Measurements from ENCODE around the gene SEC22A. TPM values are rescaled to one million over a fixed set of nuclear protein-coding genes. Genes with fewer than 3 reads are reported as not detected.

Gene SEC22A
- total RNA-seq, 1 experiment from 2014 or later, result 84.8 TPM

- DNase-seq (ENCODE audit: low read depth), result no peak
Measured at GRCh38 chr3:123305192-123305591, 103.4 kb downstream of the SEC22A start.

DNA sequence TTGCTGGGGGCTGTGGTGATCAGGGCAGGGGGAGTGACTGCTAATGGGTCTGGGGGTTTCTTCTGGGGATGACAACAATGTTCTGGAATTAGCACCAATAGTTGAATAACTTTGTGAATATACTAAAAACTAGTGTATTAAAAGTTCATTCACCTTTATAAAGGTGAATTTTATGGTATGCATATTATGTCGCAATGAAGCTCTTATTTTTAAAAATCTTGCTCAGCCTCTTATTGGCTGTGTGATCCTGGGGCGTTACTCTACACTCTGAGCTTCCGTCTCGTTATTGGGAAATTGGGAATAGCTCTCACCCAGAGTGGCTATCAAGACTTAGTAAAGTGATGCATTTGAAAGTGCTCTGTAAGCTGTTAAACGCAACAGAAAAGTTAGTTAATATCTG is 105.3 kb downstream of the SEC22A start:
- DNase-seq (ENCODE audit: low read depth), result no peak

GRCh38 chr3:123310186-123310585 is 108.4 kb downstream of the SEC22A start:
- no peak for DNase-seq (ENCODE audit: low read depth)

- DNase-seq (ENCODE audit: low read depth), result no peak
Measured at GRCh38 chr3:123310741-123311140, 109.0 kb downstream of the SEC22A start.

- DNase-seq (ENCODE audit: low read depth), result no peak
Measured at GRCh38 chr3:123311201-123311600, 109.5 kb downstream of the SEC22A start.

DNA sequence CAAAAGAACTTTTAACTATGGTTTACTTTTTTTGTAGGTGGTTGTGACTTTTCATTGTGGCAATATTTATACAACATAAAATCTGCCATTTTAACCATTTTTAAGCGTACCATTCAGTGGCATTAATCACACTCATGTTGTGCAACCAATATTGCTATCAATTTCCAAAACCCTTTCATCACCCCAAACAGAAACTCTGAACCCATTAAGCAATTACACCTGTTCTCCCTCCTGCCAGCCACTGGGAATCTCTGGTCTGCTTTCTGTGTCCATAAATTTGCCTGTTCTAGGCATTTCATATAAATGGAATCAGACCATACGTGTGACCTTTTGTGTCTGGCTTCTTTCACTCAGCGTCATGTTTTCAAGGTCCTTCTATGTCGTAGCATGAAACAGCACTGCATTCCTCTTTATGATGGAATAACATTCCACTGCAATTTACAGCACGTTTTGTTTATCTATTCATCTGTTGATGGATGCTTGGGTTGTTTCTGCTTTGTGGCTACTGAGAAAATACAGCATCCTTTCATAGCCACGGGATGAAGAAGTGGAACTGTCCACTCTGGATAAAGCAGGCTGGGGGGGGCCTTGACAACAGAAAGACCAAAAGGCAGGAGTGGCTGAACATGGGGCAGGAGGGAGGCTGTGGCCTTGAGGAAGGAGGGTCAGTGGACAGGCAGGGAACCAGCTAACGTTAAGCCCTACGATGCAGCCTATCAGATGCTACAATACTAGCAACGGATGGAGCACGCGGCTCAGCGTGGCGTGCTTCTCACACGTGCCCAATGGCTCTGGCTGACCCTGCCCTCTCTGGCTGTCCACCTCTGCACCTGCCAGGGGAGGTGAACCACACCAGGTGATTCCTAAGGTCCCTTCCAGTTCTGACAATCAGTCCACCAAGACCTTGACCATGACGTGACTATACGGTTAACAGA is 110.9 kb downstream of the SEC22A start:
- no peak for DNase-seq (ENCODE audit: low read depth)

DNA sequence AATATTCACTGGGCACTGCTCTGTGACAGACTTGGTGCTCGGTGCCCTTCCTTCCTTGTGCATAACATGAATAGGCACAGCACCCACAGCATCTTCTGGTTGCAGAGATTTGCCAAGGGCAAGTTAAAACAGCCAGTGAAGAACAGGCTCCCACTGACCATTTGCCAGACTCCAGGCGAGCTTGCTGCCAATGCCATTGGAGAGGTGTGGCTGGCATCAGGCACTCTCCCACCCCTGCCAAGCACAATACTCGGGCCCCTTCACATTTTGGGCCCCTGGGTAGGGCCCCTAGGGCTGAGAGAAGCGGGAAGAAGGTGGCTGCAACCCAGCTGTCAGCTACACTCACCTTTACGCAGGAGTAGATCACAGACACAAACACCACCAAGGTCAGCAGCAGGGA is 112.1 kb downstream of the SEC22A start:
- DNase-seq (ENCODE audit: low read depth), result no peak

- DNase-seq (ENCODE audit: low read depth), result no peak
Measured at GRCh38 chr3:123314359-123315270, 112.9 kb downstream of the SEC22A start.

DNA sequence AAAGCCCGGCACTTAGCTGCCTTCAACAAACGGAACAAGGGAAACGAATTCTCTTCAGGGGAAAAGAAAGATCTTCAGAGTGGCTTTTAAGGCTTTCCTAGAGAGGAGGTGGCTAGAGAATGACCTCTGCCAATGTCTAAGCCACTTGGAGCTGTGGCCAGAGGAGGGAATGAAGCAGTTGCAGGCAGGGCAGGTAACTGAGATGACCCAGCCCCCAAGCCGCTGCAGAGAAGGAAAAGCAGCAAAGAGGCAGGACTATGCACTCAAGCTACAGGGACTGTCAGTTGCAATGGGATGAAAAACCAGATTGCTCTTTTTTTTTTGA is 113.5 kb downstream of the SEC22A start:
- no peak for DNase-seq (ENCODE audit: low read depth)

DNA sequence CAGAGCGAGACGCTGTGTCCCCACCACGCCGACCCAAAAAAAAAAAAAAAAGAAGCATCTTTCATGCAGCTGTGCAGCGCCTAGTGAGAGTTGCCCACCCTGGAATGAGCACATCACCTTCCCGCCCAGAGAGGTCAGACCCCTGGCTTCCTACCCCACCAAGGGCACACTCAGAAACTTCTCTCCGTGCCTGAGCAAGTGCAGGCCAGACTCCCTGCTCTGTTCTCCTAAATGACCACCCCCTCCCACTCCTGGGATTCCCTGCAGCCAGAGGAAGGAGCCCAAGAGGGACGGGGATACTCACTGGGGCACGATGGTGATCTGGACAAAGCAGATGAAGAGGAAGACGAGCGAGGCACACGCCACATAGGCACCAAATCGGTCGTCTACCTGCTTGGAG is 116.0 kb downstream of the SEC22A start:
- DNase-seq (ENCODE audit: low read depth), result no peak

GRCh38 chr3:123318374-123318773 is 116.6 kb downstream of the SEC22A start:
- no peak for DNase-seq (ENCODE audit: low read depth)

DNA sequence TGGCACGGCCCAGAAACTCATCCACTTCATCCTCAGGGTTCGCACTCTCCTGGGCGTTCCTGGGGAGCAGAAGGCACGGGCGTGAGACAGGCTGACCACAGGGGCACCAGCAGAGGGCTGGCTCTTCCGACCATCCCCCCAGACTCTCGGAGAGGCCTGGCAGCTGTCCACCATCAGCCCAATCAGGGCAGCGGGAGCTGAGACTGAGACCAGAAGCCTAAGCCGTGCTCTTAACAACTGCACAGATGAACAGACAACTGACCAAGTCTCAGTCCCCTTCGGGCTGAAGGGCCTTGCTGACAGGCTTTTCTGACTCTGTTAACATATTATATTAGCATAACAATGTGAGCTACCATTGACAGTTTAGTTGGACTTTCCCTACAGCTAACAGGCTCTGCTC is 118.0 kb downstream of the SEC22A start:
- DNase-seq (ENCODE audit: low read depth), result no peak

DNA sequence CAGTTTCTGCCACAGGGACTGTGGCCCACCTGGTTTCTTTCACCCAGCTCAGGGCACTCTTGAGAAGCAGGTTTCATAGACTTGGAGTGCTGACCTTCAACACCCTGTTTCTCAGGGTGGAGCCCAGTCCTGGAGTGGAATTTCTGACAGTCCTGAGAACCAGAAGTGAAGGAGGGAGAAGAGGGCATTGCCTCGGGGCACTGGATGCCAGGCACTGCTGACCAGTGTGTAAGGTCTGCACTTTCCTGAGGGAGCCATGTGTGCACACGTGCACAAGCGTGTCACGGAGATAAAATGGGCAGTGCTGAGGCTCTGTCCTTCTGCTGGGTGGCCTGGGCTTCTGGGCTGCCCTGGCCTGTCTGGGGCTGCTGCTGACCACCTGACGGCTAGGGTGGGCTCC is 118.5 kb downstream of the SEC22A start:
- peak; percentile 17 for DNase-seq (ENCODE audit: low read depth)

- DNase-seq (ENCODE audit: low read depth), result no peak
Measured at GRCh38 chr3:123321806-123322205, 120.1 kb downstream of the SEC22A start.

- DNase-seq (ENCODE audit: low read depth), result no peak
Measured at GRCh38 chr3:123322866-123323265, 121.1 kb downstream of the SEC22A start.

Other genes with a start within 250 kb of the SEC22A start
- not detected in 2 replicates for gene SEMA5B, start 174.2 kb upstream of the SEC22A start, total RNA-seq (2014; rRNA removed; shearing (Covaris generic))
- 22.7 and 39.1 TPM in 2 replicates for gene PDIA5, start 134.9 kb upstream of the SEC22A start, total RNA-seq (2014; rRNA removed; shearing (Covaris generic))
- gene ADCY5, start 247.1 kb downstream of the SEC22A start, total RNA-seq (2014; rRNA removed; shearing (Covaris generic)), result not detected in 2 replicates

Measured in M059J (cell line).